Neural cell (in vitro differentiated cells): ENCODE results near the gene PLEKHA7. TPM values are rescaled to one million over a fixed set of nuclear protein-coding genes. Genes with fewer than 3 reads are reported as not detected.

Source experiments
- H2AFZ ChIP-seq: fragments of 200-600, 300-800 bp; sonication (generic), shearing (Covaris generic); 2 replicates; pipeline ENCODE4 v1.6.0; 2014; ENCODE audit warnings: low read depth, mild to moderate bottlenecking, antibody characterized with exemption, low read length, moderate library complexity
- H3F3A ChIP-seq: fragments of 200-600 bp; shearing (Covaris generic); 2 replicates; pipeline ENCODE4 v1.6.1; 2016; ENCODE audit warnings: mild to moderate bottlenecking, moderate library complexity, mixed read lengths, antibody characterized with exemption, low read length; ENCODE audit not compliant: insufficient read depth, poor library complexity, severe bottlenecking
- H3K27ac ChIP-seq: fragments of 200-600, 300-800 bp; sonication (generic), shearing (Covaris generic); 2 replicates; pipeline ENCODE4 v1.5.1; 2014; ENCODE audit warnings: mild to moderate bottlenecking, low read length, moderate library complexity
- H3K27me3 ChIP-seq: fragments of 300-800, 200-600 bp; sonication (generic), shearing (Covaris generic); 2 replicates; pipeline ENCODE4 v1.6.0; 2014; ENCODE audit warnings: mild to moderate bottlenecking, low read depth, low read length, moderate library complexity; ENCODE audit not compliant: insufficient read depth
- H3K36me3 ChIP-seq: fragments of 300-800, 200-600 bp; sonication (generic), shearing (Covaris generic); 2 replicates; pipeline ENCODE4 v1.5.1; 2014; ENCODE audit warnings: mild to moderate bottlenecking, antibody characterized with exemption, low read length, moderate library complexity; ENCODE audit not compliant: insufficient read depth
- H3K4me2 ChIP-seq: fragments of 300-800, 200-600 bp; sonication (generic), shearing (Covaris generic); 2 replicates; pipeline ENCODE4 v1.6.0; 2014; ENCODE audit warnings: mild to moderate bottlenecking, low read length
- H3K4me3 ChIP-seq: fragments of 300-800, 200-600 bp; sonication (generic), shearing (Covaris generic); 2 replicates; pipeline ENCODE4 v1.5.1; 2014; ENCODE audit warnings: mild to moderate bottlenecking, low read length, moderate library complexity
- H3K79me2 ChIP-seq: fragments of 200-600 bp; shearing (Covaris generic); replicated peaks from 2 replicates; pipeline ENCODE4 v1.6.0; 2014; ENCODE audit warnings: mild to moderate bottlenecking, low read length, moderate library complexity; ENCODE audit not compliant: insufficient read depth
- H3K9ac ChIP-seq: fragments of 300-800, 200-600 bp; sonication (generic), shearing (Covaris generic); 2 replicates; pipeline ENCODE4 v1.6.1; 2016; ENCODE audit warnings: mild to moderate bottlenecking, low read length, mixed read lengths
- H3K9me2 ChIP-seq: fragments of 200-600 bp; shearing (Covaris generic); 2 replicates; pipeline ENCODE4 v1.6.1; 2016; ENCODE audit warnings: mild to moderate bottlenecking, low read length, mixed read lengths; ENCODE audit not compliant: insufficient read depth
- H3K9me3 ChIP-seq: fragments of 200-600, 300-800 bp; sonication (generic), shearing (Covaris generic); 2 replicates; pipeline ENCODE4 v1.6.1; 2016; ENCODE audit warnings: mild to moderate bottlenecking, mixed run types, low read length, moderate library complexity, mixed read lengths
- H4K20me1 ChIP-seq: fragments of 200-600 bp; shearing (Covaris generic); 2 replicates; pipeline ENCODE4 v1.6.1; 2016; ENCODE audit warnings: mild to moderate bottlenecking, mixed run types; ENCODE audit not compliant: insufficient read depth
- EP300 ChIP-seq: fragments of 450-650 bp; conservative IDR thresholded peaks from 2 replicates; pipeline ENCODE4 v1.6.1; 2014; ENCODE audit warnings: antibody characterized with exemption, mild to moderate bottlenecking, moderate library complexity; ENCODE audit not compliant: poor library complexity, severe bottlenecking
- EZH2 ChIP-seq: fragments of 200-600, 300-800 bp; shearing (Covaris generic), sonication (generic); IDR thresholded peaks from 2 replicates; pipeline ENCODE4 v1.6.1; 2014; ENCODE audit warnings: antibody characterized with exemption, low read length, borderline replicate concordance, mild to moderate bottlenecking; ENCODE audit not compliant: insufficient read depth, poor library complexity, severe bottlenecking
- MXI1 ChIP-seq: fragments of 450-650 bp; conservative IDR thresholded peaks from 2 replicates; pipeline ENCODE4 v1.6.1; 2014; ENCODE audit warnings: antibody characterized with exemption, mild to moderate bottlenecking; ENCODE audit not compliant: poor library complexity, severe bottlenecking
- POLR2AphosphoS5 ChIP-seq: IDR thresholded peaks from 2 replicates; pipeline ENCODE4 v1.6.1; 2012
- RAD21 ChIP-seq: fragments of 450-650 bp; conservative IDR thresholded peaks from 2 replicates; pipeline ENCODE4 v1.6.1; 2014; ENCODE audit warnings: antibody characterized with exemption, mild to moderate bottlenecking, moderate library complexity
- SMC3 ChIP-seq: fragments of 450-650 bp; conservative IDR thresholded peaks from 2 replicates; pipeline ENCODE4 v1.6.1; 2014; ENCODE audit warnings: antibody characterized with exemption, mild to moderate bottlenecking, moderate library complexity; ENCODE audit not compliant: poor library complexity
- TAF1 ChIP-seq: IDR thresholded peaks from 2 replicates; pipeline ENCODE4 v1.6.1; 2012; ENCODE audit warnings: low read depth
- polyA plus RNA-seq: library from polyadenylated mRNA; depleted of rRNA; stranded (reverse); fragments of >200 nt; gene quantifications from 2 replicates; pipeline ENCODE4 v1.2.3, GENCODE V29; 2014
- TF ChIP-seq, protein P1 (sequence below): IDR thresholded peaks from 2 replicates; pipeline ENCODE4 v1.6.1; 2012; ENCODE audit warnings: borderline replicate concordance
- TF ChIP-seq, protein P2 (sequence below): fragments of 450-650 bp; IDR thresholded peaks from 2 replicates; pipeline ENCODE4 v1.5.1; 2014; ENCODE audit warnings: antibody characterized with exemption, mild to moderate bottlenecking, moderate library complexity; ENCODE audit not compliant: poor library complexity, severe bottlenecking

Gene PLEKHA7
- polyA plus RNA-seq, 1 donor from 2014 or later, result 45.7 TPM

DNA sequence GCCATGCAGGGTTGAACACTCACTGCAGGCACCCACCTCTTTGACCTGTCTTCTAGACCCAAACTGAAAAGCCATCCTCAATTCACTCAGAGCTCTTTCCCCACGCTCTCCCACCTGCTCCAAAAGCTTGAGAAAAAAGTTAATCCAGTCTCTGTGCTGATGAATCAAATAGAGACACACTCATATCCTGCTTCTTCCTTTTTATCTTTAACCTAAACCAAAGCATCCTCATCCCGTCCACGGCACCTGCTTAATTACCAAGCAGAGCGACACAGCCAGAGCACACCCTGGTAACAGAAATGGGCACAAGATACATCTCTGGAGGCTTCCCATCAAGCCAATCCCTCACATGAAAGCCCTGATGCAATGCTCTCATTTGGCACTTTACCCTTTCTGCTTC is 102.6 kb downstream of the PLEKHA7 start:
- H3K9ac ChIP-seq, result no peak overlapping the region
- no peaks in the 10 kb centered on the region for H4K20me1 ChIP-seq
- H3K4me3 ChIP-seq, result no peak overlapping the region
- no peak overlapping the region for H3K27ac ChIP-seq
- TF ChIP-seq RAD21 (no peak), EZH2 (no peak), SMC3 (no peak), POLR2AphosphoS5 (no peak), EP300 (no peak), TAF1 (no peak), MXI1 (no peak)
- TF ChIP-seq, protein P1, sequence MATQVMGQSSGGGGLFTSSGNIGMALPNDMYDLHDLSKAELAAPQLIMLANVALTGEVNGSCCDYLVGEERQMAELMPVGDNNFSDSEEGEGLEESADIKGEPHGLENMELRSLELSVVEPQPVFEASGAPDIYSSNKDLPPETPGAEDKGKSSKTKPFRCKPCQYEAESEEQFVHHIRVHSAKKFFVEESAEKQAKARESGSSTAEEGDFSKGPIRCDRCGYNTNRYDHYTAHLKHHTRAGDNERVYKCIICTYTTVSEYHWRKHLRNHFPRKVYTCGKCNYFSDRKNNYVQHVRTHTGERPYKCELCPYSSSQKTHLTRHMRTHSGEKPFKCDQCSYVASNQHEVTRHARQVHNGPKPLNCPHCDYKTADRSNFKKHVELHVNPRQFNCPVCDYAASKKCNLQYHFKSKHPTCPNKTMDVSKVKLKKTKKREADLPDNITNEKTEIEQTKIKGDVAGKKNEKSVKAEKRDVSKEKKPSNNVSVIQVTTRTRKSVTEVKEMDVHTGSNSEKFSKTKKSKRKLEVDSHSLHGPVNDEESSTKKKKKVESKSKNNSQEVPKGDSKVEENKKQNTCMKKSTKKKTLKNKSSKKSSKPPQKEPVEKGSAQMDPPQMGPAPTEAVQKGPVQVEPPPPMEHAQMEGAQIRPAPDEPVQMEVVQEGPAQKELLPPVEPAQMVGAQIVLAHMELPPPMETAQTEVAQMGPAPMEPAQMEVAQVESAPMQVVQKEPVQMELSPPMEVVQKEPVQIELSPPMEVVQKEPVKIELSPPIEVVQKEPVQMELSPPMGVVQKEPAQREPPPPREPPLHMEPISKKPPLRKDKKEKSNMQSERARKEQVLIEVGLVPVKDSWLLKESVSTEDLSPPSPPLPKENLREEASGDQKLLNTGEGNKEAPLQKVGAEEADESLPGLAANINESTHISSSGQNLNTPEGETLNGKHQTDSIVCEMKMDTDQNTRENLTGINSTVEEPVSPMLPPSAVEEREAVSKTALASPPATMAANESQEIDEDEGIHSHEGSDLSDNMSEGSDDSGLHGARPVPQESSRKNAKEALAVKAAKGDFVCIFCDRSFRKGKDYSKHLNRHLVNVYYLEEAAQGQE, result no peak
- TF ChIP-seq, protein P2, sequence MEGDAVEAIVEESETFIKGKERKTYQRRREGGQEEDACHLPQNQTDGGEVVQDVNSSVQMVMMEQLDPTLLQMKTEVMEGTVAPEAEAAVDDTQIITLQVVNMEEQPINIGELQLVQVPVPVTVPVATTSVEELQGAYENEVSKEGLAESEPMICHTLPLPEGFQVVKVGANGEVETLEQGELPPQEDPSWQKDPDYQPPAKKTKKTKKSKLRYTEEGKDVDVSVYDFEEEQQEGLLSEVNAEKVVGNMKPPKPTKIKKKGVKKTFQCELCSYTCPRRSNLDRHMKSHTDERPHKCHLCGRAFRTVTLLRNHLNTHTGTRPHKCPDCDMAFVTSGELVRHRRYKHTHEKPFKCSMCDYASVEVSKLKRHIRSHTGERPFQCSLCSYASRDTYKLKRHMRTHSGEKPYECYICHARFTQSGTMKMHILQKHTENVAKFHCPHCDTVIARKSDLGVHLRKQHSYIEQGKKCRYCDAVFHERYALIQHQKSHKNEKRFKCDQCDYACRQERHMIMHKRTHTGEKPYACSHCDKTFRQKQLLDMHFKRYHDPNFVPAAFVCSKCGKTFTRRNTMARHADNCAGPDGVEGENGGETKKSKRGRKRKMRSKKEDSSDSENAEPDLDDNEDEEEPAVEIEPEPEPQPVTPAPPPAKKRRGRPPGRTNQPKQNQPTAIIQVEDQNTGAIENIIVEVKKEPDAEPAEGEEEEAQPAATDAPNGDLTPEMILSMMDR, result no peak
- no peaks in the 10 kb centered on the region for H3K27me3 ChIP-seq
- H3K9me2 ChIP-seq, result no peaks in the 10 kb centered on the region
- H3K79me2 ChIP-seq, result no peaks in the 10 kb centered on the region
- H3K36me3 ChIP-seq, result no peaks in the 10 kb centered on the region
- no peak overlapping the region for H3K4me2 ChIP-seq
- no peak overlapping the region for H2AFZ ChIP-seq
- no peaks in the 10 kb centered on the region for H3K9me3 ChIP-seq
- no peaks in the 10 kb centered on the region for H3F3A ChIP-seq

DNA sequence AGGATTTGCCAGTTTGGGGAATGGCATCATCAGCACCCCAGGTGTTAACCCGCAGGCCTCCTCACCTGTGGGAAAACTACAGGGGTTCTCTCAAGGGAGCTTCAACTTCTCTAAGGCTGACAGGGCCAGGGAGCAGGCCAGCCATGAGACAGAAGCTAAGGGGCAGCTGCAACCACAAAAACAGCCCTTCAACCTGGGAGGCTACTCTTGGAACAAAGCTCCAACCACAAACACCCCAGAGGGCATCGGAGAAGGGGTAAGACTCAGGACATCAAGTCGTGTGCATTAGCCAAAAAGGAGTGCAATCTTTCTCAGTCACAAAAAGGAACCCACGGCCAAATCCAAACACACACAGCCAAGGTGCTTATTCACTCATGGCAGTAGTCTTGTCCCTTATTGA is 103.0 kb downstream of the PLEKHA7 start:
- Histone ChIP-seq H3K27me3 (no peaks in the 10 kb centered on the region), H3K4me3 (no peak overlapping the region)
- TF ChIP-seq RAD21 (no peak), TAF1 (no peak), SMC3 (no peak)
- TF ChIP-seq, protein P1, result no peak

More for the DNA sequence above, 103.0 kb downstream of the PLEKHA7 start:
- no peak overlapping the region for H3K4me2 ChIP-seq
- no peaks in the 10 kb centered on the region for H3F3A ChIP-seq
- H3K36me3 ChIP-seq, result no peaks in the 10 kb centered on the region
- no peaks in the 10 kb centered on the region for H3K9me3 ChIP-seq
- H2AFZ ChIP-seq, result no peak overlapping the region
- no peak overlapping the region for H3K27ac ChIP-seq
- H3K9me2 ChIP-seq, result no peaks in the 10 kb centered on the region
- H3K79me2 ChIP-seq, result no peaks in the 10 kb centered on the region
- H3K9ac ChIP-seq, result no peak overlapping the region
- no peaks in the 10 kb centered on the region for H4K20me1 ChIP-seq
